HAP-1 (cell line): ENCODE results near the gene SEPTIN10.
"Not testable (repeated sequence)": the region's sequence is repeated elsewhere in the genome, so short reads cannot be mapped to it uniquely, and the experiment has no call there.

Experiments
- DNase-seq, 2 experiments: peaks; one replicate each; pipeline ENCODE4 v3.0.0-alpha.2; 2016 to 2020; ENCODE audit warnings: low spot score in 2 of 2
- H3K27me3 ChIP-seq: fragments of 250-450 bp; sonication (Bioruptor Pico); 2 replicates; pipeline ENCODE4 v1.5.1; 2020; ENCODE audit warnings: low read depth, mild to moderate bottlenecking, moderate library complexity
- H3K36me3 ChIP-seq: fragments of 250-450 bp; sonication (Bioruptor Pico); replicated peaks from 2 replicates; pipeline ENCODE4 v1.5.1; 2020; ENCODE audit warnings: mild to moderate bottlenecking
- H3K4me1 ChIP-seq: fragments of 250-450 bp; sonication (Bioruptor Pico); 2 replicates; pipeline ENCODE4 v1.5.1; 2020; ENCODE audit warnings: mild to moderate bottlenecking
- H3K4me3 ChIP-seq: fragments of 250-450 bp; sonication (Bioruptor Pico); 2 replicates; pipeline ENCODE4 v1.5.1; 2020; ENCODE audit warnings: mild to moderate bottlenecking, moderate library complexity
- H3K9me3 ChIP-seq: fragments of 250-450 bp; sonication (Bioruptor Pico); 2 replicates; pipeline ENCODE4 v1.5.1; 2020; ENCODE audit warnings: mild to moderate bottlenecking, moderate library complexity
- in situ Hi-C: fragments of 300-500 bp; cut with MboI; formaldehyde crosslinking; loops from 3 replicates; pipeline ENCODE4 v1.14.3; 2020; ENCODE audit warnings: low sequenced_read_pairs, inconsistent platforms, mixed read lengths

The SEPTIN10 gene

GRCh38 chr2:109602617-109603188 is 11.1 kb downstream of the SEPTIN10 start:
- peak in 1 of 2 experiments; percentile 47 for DNase-seq
- Histone ChIP-seq H3K4me1 (peaks cover 34% of the 10 kb centered on the region), H3K36me3 (no peaks in the 10 kb centered on the region), H3K4me3 (no peak overlapping the region), H3K27me3 (no peaks in the 10 kb centered on the region), H3K9me3 (no peaks in the 10 kb centered on the region)
- in situ Hi-C loops = no loop called here

DNA sequence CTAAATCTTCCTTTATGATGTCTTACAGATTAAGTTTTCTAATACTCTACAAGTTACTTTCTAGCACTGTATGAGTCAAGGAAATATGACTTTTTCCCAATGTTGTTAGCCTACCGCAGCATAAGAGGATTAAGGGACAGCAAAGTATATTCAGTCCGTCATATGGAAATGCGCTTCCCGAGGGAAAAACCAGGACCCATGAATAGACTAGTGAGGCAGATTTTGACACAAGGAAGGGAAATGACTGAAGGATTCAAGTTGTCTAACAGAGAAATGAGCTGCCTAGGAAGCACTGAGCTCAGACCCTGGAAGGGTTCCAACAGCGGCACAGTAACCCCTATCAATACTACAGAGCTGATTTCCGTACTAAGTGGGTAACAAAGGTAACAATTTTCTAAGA is 12.0 kb downstream of the SEPTIN10 start:
- DNase-seq = peak; percentile 82 to 92
- no peak overlapping the region for H3K4me3 ChIP-seq

GRCh38 chr2:109597283-109597682 is 16.5 kb downstream of the SEPTIN10 start:
- Histone ChIP-seq H3K27me3 (no peaks in the 10 kb centered on the region), H3K4me1 (peaks cover 16% of the 10 kb centered on the region), H3K36me3 (peaks cover 2% of the 10 kb centered on the region; the same call in 1 of the 2 replicates), H3K4me3 (no peak overlapping the region), H3K9me3 (no peaks in the 10 kb centered on the region)
- in situ Hi-C loops = no loop called here
- DNase-seq = no peak

More for the DNA sequence above, 12.0 kb downstream of the SEPTIN10 start:
- in situ Hi-C loops = no loop called here
- H3K36me3 ChIP-seq = no peaks in the 10 kb centered on the region
- no peaks in the 10 kb centered on the region for H3K9me3 ChIP-seq
- peaks cover 24% of the 10 kb centered on the region for H3K4me1 ChIP-seq
- H3K27me3 ChIP-seq = no peaks in the 10 kb centered on the region

DNA sequence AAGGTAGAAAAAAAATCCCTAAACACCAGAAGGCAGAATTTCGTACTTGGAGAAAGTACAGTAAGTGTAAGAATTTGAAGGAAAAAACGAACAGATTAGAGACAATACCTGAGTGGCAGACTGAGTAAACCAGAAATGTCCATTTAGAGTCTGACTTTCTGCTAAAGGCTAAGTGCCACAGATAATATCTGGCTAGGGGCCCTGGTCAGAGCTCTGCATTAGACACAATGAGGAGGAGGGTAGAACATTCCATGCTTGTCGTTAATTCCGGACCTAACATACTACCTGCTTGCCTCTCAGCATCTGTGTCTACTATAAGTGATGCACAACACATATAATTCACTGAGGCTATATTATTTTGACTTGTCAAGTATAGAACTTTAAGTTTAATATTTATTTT is 18.1 kb downstream of the SEPTIN10 start:
- H3K9me3 ChIP-seq = no peaks in the 10 kb centered on the region
- H3K4me1 ChIP-seq = peaks cover 2% of the 10 kb centered on the region; the same call in 1 of the 2 replicates
- H3K27me3 ChIP-seq = no peaks in the 10 kb centered on the region
- in situ Hi-C loops = no loop called here
- no peak overlapping the region for H3K4me3 ChIP-seq
- no peak for DNase-seq
- H3K36me3 ChIP-seq = peaks cover 2% of the 10 kb centered on the region; the same call in 1 of the 2 replicates

DNA sequence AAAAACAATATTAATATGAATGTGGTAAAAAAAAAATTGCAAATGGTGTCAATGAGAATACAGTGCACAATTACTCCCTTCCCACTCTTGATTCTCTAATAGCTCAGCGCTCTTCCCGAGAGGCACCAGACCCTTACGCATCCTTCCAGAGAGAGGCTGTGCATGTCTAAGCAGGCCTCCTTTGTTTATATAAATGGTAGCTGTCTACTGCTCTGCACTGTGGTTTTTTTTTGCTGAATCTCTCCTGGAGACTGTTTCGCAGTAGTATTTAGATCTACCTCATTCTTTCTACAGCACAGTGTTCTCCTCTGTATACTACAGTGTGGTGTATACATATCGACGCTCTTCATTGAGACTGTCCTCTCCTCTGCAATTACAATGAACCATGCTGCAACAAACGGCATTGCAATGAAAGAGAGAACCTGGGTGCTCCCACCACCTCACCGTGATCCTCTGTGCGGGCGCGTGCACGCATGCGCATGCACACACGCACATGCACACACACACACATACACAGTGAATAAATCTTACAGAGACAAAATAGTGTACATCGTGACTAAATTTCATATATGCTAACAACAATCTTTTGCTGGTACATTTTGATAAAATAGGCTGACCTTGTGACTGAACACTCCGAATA is 19.4 kb downstream of the SEPTIN10 start:
- Histone ChIP-seq H3K36me3 (peaks cover 2% of the 10 kb centered on the region; the same call in 1 of the 2 replicates), H3K27me3 (no peaks in the 10 kb centered on the region), H3K4me3 (no peak overlapping the region), H3K9me3 (no peaks in the 10 kb centered on the region), H3K4me1 (peaks cover 2% of the 10 kb centered on the region; the same call in 1 of the 2 replicates)
- in situ Hi-C loops = no loop called here
- DNase-seq = no peak

- in situ Hi-C loops = no loop called here
- H3K9me3 ChIP-seq = no peaks in the 10 kb centered on the region
- no peaks in the 10 kb centered on the region for H3K27me3 ChIP-seq
- no peak for DNase-seq
- peaks cover 2% of the 10 kb centered on the region; the same call in 1 of the 2 replicates for H3K36me3 ChIP-seq
- H3K4me1 ChIP-seq = peaks cover 2% of the 10 kb centered on the region; the same call in 1 of the 2 replicates
- no peak overlapping the region for H3K4me3 ChIP-seq
These were observed 20.9 kb downstream of the SEPTIN10 start for GRCh38 chr2:109592905-109593304.

DNA sequence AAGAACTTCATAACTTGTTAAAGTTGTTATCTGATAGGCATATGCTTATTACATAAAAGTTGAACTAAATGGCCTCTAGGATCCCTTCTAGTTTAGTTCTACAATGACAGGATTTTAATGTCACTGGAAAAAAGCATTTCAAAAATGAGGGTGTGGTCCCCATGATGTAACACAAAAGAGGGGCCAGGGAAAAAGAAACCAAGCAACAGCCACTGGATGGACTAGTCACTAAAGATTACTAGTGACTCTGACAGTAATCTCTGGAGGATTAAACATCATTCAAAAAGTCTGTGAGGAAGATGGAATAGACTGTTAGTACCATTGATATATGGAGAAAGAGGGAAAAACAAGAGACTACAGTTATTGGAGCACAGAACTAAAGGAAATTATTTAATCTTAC is 22.6 kb downstream of the SEPTIN10 start:
- in situ Hi-C loops = no loop called here
- Histone ChIP-seq H3K27me3 (no peaks in the 10 kb centered on the region), H3K36me3 (peaks cover 2% of the 10 kb centered on the region; the same call in 1 of the 2 replicates), H3K4me3 (no peak overlapping the region), H3K9me3 (no peaks in the 10 kb centered on the region), H3K4me1 (peaks cover 2% of the 10 kb centered on the region; the same call in 1 of the 2 replicates)
- no peak for DNase-seq

GRCh38 chr2:109586687-109587086 is 27.1 kb downstream of the SEPTIN10 start:
- no peaks in the 10 kb centered on the region for H3K9me3 ChIP-seq
- no peaks in the 10 kb centered on the region for H3K27me3 ChIP-seq
- H3K4me3 ChIP-seq = no peak overlapping the region
- no peak for DNase-seq
- H3K36me3 ChIP-seq = peaks cover 6% of the 10 kb centered on the region
- in situ Hi-C loops = no loop called here
- H3K4me1 ChIP-seq = peaks cover 11% of the 10 kb centered on the region

GRCh38 chr2:109582928-109583895 is 30.6 kb downstream of the SEPTIN10 start:
- DNase-seq = no peak
- H3K4me3 ChIP-seq = no peak overlapping the region
- in situ Hi-C loops = no loop called here
- H3K27me3 ChIP-seq = no peaks in the 10 kb centered on the region
- peaks cover 6% of the 10 kb centered on the region for H3K36me3 ChIP-seq
- H3K9me3 ChIP-seq = no peaks in the 10 kb centered on the region
- H3K4me1 ChIP-seq = peaks cover 17% of the 10 kb centered on the region

- H3K27me3 ChIP-seq, H3K4me1 ChIP-seq, DNase-seq, H3K9me3 ChIP-seq, in situ Hi-C loops, H3K36me3 ChIP-seq, H3K4me3 ChIP-seq: not testable (repeated sequence)
These were observed 36.1 kb downstream of the SEPTIN10 start for GRCh38 chr2:109577630-109578029.

- in situ Hi-C loops = no loop called here
- peaks cover 11% of the 10 kb centered on the region for H3K36me3 ChIP-seq
- DNase-seq = no peak
- no peaks in the 10 kb centered on the region for H3K27me3 ChIP-seq
- peaks cover 6% of the 10 kb centered on the region; the same call in 1 of the 2 replicates for H3K4me1 ChIP-seq
- no peaks in the 10 kb centered on the region for H3K9me3 ChIP-seq
- no peak overlapping the region for H3K4me3 ChIP-seq
These were observed 38.4 kb downstream of the SEPTIN10 start for GRCh38 chr2:109575373-109575772.

GRCh38 chr2:109563980-109564550 is 49.7 kb downstream of the SEPTIN10 start:
- in situ Hi-C loops = no loop called here
- Histone ChIP-seq H3K4me3 (no peak overlapping the region), H3K36me3 (peaks cover 15% of the 10 kb centered on the region), H3K4me1 (no peaks in the 10 kb centered on the region), H3K27me3 (no peaks in the 10 kb centered on the region), H3K9me3 (no peaks in the 10 kb centered on the region)
- no peak for DNase-seq

DNA sequence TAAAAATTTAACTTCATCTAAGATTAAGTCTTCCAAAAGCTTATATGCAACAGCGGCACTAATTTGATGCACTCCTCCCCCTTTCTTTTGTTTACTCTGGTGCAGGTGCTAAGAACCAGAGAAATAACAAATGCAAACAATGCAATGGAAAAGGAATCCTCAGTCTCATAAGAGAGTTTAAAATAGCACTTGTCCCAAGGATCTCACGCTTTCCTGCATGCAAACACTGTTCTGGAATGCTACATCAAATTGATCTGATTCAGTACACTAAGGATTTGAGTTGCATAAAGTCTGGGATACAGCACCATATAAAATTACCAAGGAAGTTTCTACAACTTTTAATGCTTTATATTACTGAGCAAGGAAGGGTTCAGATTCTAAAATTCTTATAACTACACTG is 50.5 kb downstream of the SEPTIN10 start:
- in situ Hi-C loops = no loop called here
- no peaks in the 10 kb centered on the region for H3K9me3 ChIP-seq
- H3K27me3 ChIP-seq = no peaks in the 10 kb centered on the region
- H3K36me3 ChIP-seq = peaks cover 17% of the 10 kb centered on the region
- no peak overlapping the region for H3K4me3 ChIP-seq
- DNase-seq = no peak
- H3K4me1 ChIP-seq = no peaks in the 10 kb centered on the region
